HEK293T (cell line): ENCODE data around the gene IL6R.

ENCODE experiments used
- CTCF ChIA-PET: fragments of 350-600 bp; formaldehyde crosslinking; extraction: SDS; loops from one replicate; lab custom pipeline; 2021; ENCODE audit warnings: antibody characterized with exemption, inconsistent platforms; lab: Yijun Ruan, JAX
- POLR2A ChIA-PET: fragments of 350-600 bp; formaldehyde crosslinking; extraction: SDS; loops from one replicate; lab custom pipeline; 2020; ENCODE audit warnings: antibody characterized with exemption, inconsistent platforms; lab: Yijun Ruan, JAX
- DNase-seq: peaks from one replicate; pipeline ENCODE4 v3.0.0; 2012; ENCODE audit warnings: mixed read lengths; ENCODE audit errors: extremely low spot score
- ARNT ChIP-seq: fragments of 450-650 bp; IDR thresholded peaks from 2 replicates; pipeline ENCODE4 v1.6.1; 2017; ENCODE audit warnings: mild to moderate bottlenecking
- BHLHE40 ChIP-seq: fragments of 450-650 bp; IDR thresholded peaks from 2 replicates; pipeline ENCODE4 v1.6.1; 2016; ENCODE audit warnings: mild to moderate bottlenecking, moderate library complexity, borderline replicate concordance
- CTBP1 ChIP-seq: fragments of 450-650 bp; IDR thresholded peaks from 2 replicates; pipeline ENCODE4 v1.6.1; 2016; ENCODE audit warnings: borderline replicate concordance
- ELF4 ChIP-seq: fragments of 450-650 bp; IDR thresholded peaks from 2 replicates; pipeline ENCODE4 v1.6.1; 2017; ENCODE audit warnings: antibody characterized with exemption
- FOXA1 ChIP-seq: fragments of 450-650 bp; IDR thresholded peaks from 2 replicates; pipeline ENCODE4 v1.6.1; 2016; ENCODE audit warnings: mild to moderate bottlenecking
- FOXK2 ChIP-seq: fragments of 450-650 bp; IDR thresholded peaks from 2 replicates; pipeline ENCODE4 v1.6.1; 2016; ENCODE audit warnings: mild to moderate bottlenecking
- FOXM1 ChIP-seq: fragments of 450-650 bp; IDR thresholded peaks from 2 replicates; pipeline ENCODE4 v1.6.1; 2017; ENCODE audit warnings: mild to moderate bottlenecking, borderline replicate concordance
- HDGF ChIP-seq: fragments of 450-650 bp; IDR thresholded peaks from 2 replicates; pipeline ENCODE4 v1.6.1; 2017; ENCODE audit warnings: antibody characterized with exemption, borderline replicate concordance
- L3MBTL2 ChIP-seq: fragments of 450-650 bp; conservative IDR thresholded peaks from 2 replicates; pipeline ENCODE4 v1.6.1; 2016; ENCODE audit warnings: mild to moderate bottlenecking
- LEF1 ChIP-seq: fragments of 450-650 bp; IDR thresholded peaks from 2 replicates; pipeline ENCODE4 v1.6.1; 2017; ENCODE audit warnings: mild to moderate bottlenecking, borderline replicate concordance
- NFRKB ChIP-seq: fragments of 450-650 bp; IDR thresholded peaks from 2 replicates; pipeline ENCODE4 v1.6.1; 2016; ENCODE audit warnings: mild to moderate bottlenecking, moderate library complexity
- PKNOX1 ChIP-seq: fragments of 450-650 bp; IDR thresholded peaks from 2 replicates; pipeline ENCODE4 v1.6.1; 2016
- SP1 ChIP-seq: fragments of 450-650 bp; IDR thresholded peaks from 2 replicates; pipeline ENCODE4 v1.6.1; 2017
- SUZ12 ChIP-seq: fragments of 450-650 bp; IDR thresholded peaks from 2 replicates; pipeline ENCODE4 v1.6.1; 2016; ENCODE audit warnings: mild to moderate bottlenecking
- TARDBP ChIP-seq: fragments of 450-650 bp; IDR thresholded peaks from 2 replicates; pipeline ENCODE4 v1.6.1; 2016
- ZNF384 ChIP-seq: fragments of 450-650 bp; IDR thresholded peaks from 2 replicates; pipeline ENCODE4 v1.6.1; 2016

The IL6R gene

GRCh38 chr1:154460695-154461260 lies 55.6 kb downstream of the IL6R start:
- ChIA-PET CTCF (no interaction called here), POLR2A (no interaction called here)
- no peak for TF ChIP-seq ZNF384
- TF ChIP-seq L3MBTL2, result no peak
- TF ChIP-seq TARDBP, result no peak
- TF ChIP-seq FOXK2, result no peak
- no peak for TF ChIP-seq ARNT
- no peak for TF ChIP-seq ELF4
- TF ChIP-seq FOXA1, result no peak
- no peak for TF ChIP-seq SUZ12
- no peak for TF ChIP-seq PKNOX1
- TF ChIP-seq NFRKB, result no peak
- TF ChIP-seq CTBP1, result no peak
- no peak for TF ChIP-seq LEF1
- no peak for TF ChIP-seq SP1
- DNase-seq, result no peak

GRCh38 chr1:154463512-154463990 lies 58.4 kb downstream of the IL6R start:
- ChIA-PET POLR2A (no interaction called here), CTCF (interaction anchor here (0.6 kb wide), 1 partner anchor 129 kb away, joined by 4 read pairs; no protein-coding TSS in a partner anchor)
- DNase-seq, result no peak
- TF ChIP-seq PKNOX1 (no peak), SUZ12 (no peak), SP1 (no peak), HDGF (no peak), NFRKB (no peak), ZNF384 (no peak), ELF4 (no peak), FOXK2 (no peak), LEF1 (no peak), CTBP1 (no peak), BHLHE40 (no peak), ARNT (no peak)

- DNase-seq, result no peak
- POLR2A ChIA-PET, result no interaction called here
- TF ChIP-seq FOXM1 (no peak), SUZ12 (no peak), ZNF384 (no peak), NFRKB (no peak)
- CTCF ChIA-PET, result interaction anchor here (0.6 kb wide), 1 partner anchor 9 kb away, joined by 3 read pairs; no protein-coding TSS in a partner anchor
Measured at GRCh38 chr1:154465621-154466195, 60.6 kb downstream of the IL6R start.

- ChIA-PET CTCF (interaction anchor here (0.6 kb wide), 1 partner anchor 10 kb away, joined by 3 read pairs; no protein-coding TSS in a partner anchor), POLR2A (no interaction called here)
- DNase-seq, result no peak
- TF ChIP-seq ARNT (no peak), NFRKB (no peak), FOXK2 (no peak), SUZ12 (no peak), CTBP1 (no peak), PKNOX1 (no peak), L3MBTL2 (no peak), HDGF (no peak), FOXA1 (no peak), LEF1 (no peak), ZNF384 (no peak), SP1 (no peak), TARDBP (no peak), BHLHE40 (no peak), FOXM1 (no peak), ELF4 (no peak)
Measured at GRCh38 chr1:154466206-154466605, 61.1 kb downstream of the IL6R start.

- TF ChIP-seq FOXM1 (no peak), ARNT (no peak), PKNOX1 (no peak), SP1 (no peak), BHLHE40 (no peak), LEF1 (no peak), FOXK2 (no peak), ELF4 (no peak), NFRKB (no peak), SUZ12 (no peak)
- CTCF ChIA-PET, result interaction anchor here (2.0 to 2.2 kb wide), 2 partner anchors 13 to 14 kb away, joined by 5 to 8 read pairs; no protein-coding TSS in a partner anchor
- DNase-seq, result no peak
Measured at GRCh38 chr1:154466921-154467417, 61.8 kb downstream of the IL6R start.

More at GRCh38 chr1:154466921-154467417, 61.8 kb downstream of the IL6R start:
- POLR2A ChIA-PET, result no interaction called here
